Liver (tissue), 5 donors: ENCODE measurements around the gene FAM43A. TPM values are rescaled to one million over a fixed set of nuclear protein-coding genes. Genes with fewer than 3 reads are reported as not detected.

Experiments used
- polyA plus RNA-seq, 2 donors: library from polyadenylated mRNA; stranded (reverse) in 1 of 2; unstranded in 1 of 2; fragments of 200-250 nt in 1 of 2; fragments of >200 nt in 1 of 2; fragmentation: Nextera tagmentation in 1 of 2; extraction: Ambion mirVana in 1 of 2; gene quantifications; one replicate each; pipeline versions ENCODE4 v1.2.1 to v1.2.3, GENCODE V29; 2013 to 2015
- small RNA-seq: library from RNA; depleted of rRNA; stranded (forward); fragments of <200 nt; gene quantifications from one replicate; pipeline ENCODE3, GENCODE V24; 2014
- total RNA-seq, 2 donors: library from RNA; depleted of rRNA; stranded (reverse); fragments of >200 nt; gene quantifications; one replicate each; pipeline ENCODE4 v1.2.3, GENCODE V29; 2014
- donor health status: healthy.
- donor health status: healthy.
- donor health status: healthy.

The FAM43A gene
- total and polyA plus RNA-seq, 4 donors = 0.83 to 4.9 (median 3.4) TPM

Small RNA genes within 50 kb of the gene (small RNA-seq; reads per million reads assigned to genes)
- not detected for gene AC046143.2

Other genes with a start within 250 kb of the FAM43A start
- 100 to 1,000 TPM in 1 of 2 donors, 10 to 100 TPM in 1; 77.8 to 257 TPM for gene ATP13A3, start 198.9 kb upstream of the FAM43A start, total RNA-seq
- 10 to 100 TPM; 33.6 to 35.1 TPM for gene ATP13A3, start 198.9 kb upstream of the FAM43A start, polyA plus RNA-seq
- 1 to 10 TPM; 3.4 to 5.0 TPM for gene TMEM44, start 52.5 kb upstream of the FAM43A start, total RNA-seq
- 1 to 10 TPM; 1.8 to 3.0 TPM for gene TMEM44, start 52.5 kb upstream of the FAM43A start, polyA plus RNA-seq
- 10 to 100 TPM; 21.3 to 38.5 TPM for gene LSG1, start 13.7 kb upstream of the FAM43A start, total RNA-seq
- 10 to 100 TPM; 13.6 to 22.8 TPM for gene LSG1, start 13.7 kb upstream of the FAM43A start, polyA plus RNA-seq